ENCODE data around the gene IFFO2. TPM values are rescaled to one million over a fixed set of nuclear protein-coding genes. Genes with fewer than 3 reads are reported as not detected.

IFFO2 gene
- total and polyA plus RNA-seq, 2 of the 13 experiments (the other 11 are each of a cell fraction or from before 2014, with no cell fraction given), result 7.3 to 16.7 TPM

GRCh38 chr1:18963968-18964367 is 7.5 kb upstream of the IFFO2 start (continued):
- TF ChIP-seq MLXIP (CRISPR knock-in tag; IDR thresholded peaks at IDR 0.05; ENCODE audit: borderline replicate concordance), result no peak
- TF ChIP-seq ZNF629 (CRISPR knock-in tag; conservative IDR thresholded peaks at IDR 0.05), result no peak
- TF ChIP-seq ZNF775 (CRISPR knock-in tag; IDR thresholded peaks at IDR 0.05; ENCODE audit: borderline replicate concordance), result no peak

DNA sequence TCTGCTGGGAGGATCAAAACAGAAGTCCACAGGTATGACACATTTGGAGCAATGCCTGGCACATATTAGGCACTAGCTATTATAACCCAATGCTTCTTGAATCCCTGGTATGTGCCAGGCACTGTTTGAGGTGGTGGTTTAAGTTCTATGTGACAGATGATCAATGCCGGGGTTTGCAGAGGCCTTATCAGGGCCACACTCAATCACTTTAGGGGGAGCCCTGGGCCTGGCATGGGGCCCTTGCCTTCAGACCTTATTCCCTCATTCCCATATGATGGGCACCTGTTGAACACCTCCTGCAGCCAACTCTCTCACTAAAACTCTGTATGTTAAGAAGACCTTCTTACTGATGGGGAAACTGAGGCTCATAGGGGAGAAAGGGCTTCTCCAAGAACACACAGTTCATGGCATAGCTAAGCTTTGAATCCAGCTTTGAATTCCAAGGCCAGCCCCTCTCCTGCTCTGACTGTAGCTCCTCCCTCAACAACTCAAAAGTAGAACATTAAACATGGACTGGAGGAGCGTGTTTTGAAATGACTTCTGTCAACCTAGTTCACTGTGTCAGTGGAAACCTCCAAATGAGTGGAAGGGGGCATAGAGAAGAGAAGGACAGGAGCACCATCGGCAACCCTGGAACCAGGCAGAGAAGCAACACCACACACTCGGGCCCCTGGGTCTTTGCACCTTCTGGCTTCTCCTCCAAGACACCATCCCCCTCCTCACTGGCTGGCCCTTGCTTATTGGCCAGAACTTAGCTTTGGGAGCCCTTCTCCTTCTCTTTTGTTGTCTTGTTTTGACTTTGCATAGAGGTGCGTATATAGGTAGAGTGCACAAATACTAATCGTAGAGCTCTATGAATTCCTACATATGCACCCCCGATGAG is 6.6 kb upstream of the IFFO2 start:
- in situ Hi-C loops (cut with HindIII; ENCODE audit: extremely low pct_ligation_motif_present, low pct_unique_long_range_greater_than_20kb) (no loop called here), intact Hi-C loops (cut with micrococcal nuclease; ENCODE audit: unreplicated experiment) (no loop called here)
- 4% methylated on average over 6 of the region's 7 CpGs for WGBS (ENCODE audit: low lambda C conversion rate)
- H3K36me3 ChIP-seq (replicated peaks in 1 of 2; ENCODE audit: control insufficient read depth in 1 of 2, insufficient read depth in 2 of 2, low read length in 2 of 2), result no peaks in the 10 kb centered on the region
- peak overlapping the region; percentile 51 for H3K4me2 ChIP-seq (ENCODE audit: low read depth, low read length)
- no peaks in the 10 kb centered on the region for H3K79me2 ChIP-seq (ENCODE audit: insufficient read depth, low read length)
- ChIA-PET CTCF (ENCODE audit: low intra/inter-chr PET ratio, low total read pairs) (interaction anchor here (1.8 kb wide), 1 partner anchor 50 kb away, joined by 4 read pairs; no protein-coding TSS in a partner anchor), POLR2A (interaction anchor here (1.0 to 1.5 kb wide), 4 partner anchors 14 to 60 kb away, joined by 3 to 9 read pairs (median 3); partner anchors contain the start of gene ALDH4A1)
- peak; percentile 77 for FAIRE-seq
- H3K4me3 ChIP-seq (replicated peaks in 1 of 3; ENCODE audit: insufficient read depth in 1 of 3, low read depth in 2 of 3, low read length in 3 of 3), result peak overlapping the region in 1 of 3 experiments; percentile 14; a peak in 2 of 6 replicates
- H3K27me3 ChIP-seq (ENCODE audit: control insufficient read depth in 1 of 2, insufficient read depth in 2 of 2, low read length in 2 of 2), result peaks cover 2 to 22% of the 10 kb centered on the region in 2 experiments; a peak in 4 of 5 replicates
- H3K4me1 ChIP-seq (ENCODE audit: insufficient read depth, low read length), result peaks cover 50% of the 10 kb centered on the region
- H4K20me1 ChIP-seq (ENCODE audit: insufficient read depth, low read length), result no peaks in the 10 kb centered on the region
- H3K9ac ChIP-seq (ENCODE audit: insufficient read depth, low read depth, low read length), result no peak overlapping the region
- DNase-seq (ENCODE audit: low spot score), result no peak
- H3K27ac ChIP-seq (ENCODE audit: extremely low read length, insufficient read depth, low read length), result no peak overlapping the region
- no TSS peak for BruUV-seq (replicated peaks)
- no peak overlapping the region for H2AFZ ChIP-seq (ENCODE audit: low read length)
- peak; percentile 77 for ATAC-seq
- H3K9me3 ChIP-seq (ENCODE audit: low read length), result no peaks in the 10 kb centered on the region
- TF ChIP-seq SAP130 (CRISPR knock-in tag; IDR thresholded peaks at IDR 0.05; ENCODE audit: low read depth) (peak; percentile 60), SRY (CRISPR knock-in tag; IDR thresholded peaks at IDR 0.05) (no peak), PAX8 (CRISPR knock-in tag; IDR thresholded peaks at IDR 0.05; ENCODE audit: borderline replicate concordance) (no peak), IKZF5 (CRISPR knock-in tag; IDR thresholded peaks at IDR 0.05) (0 out of 2 replicates have a peak, but pooled peaks have one; percentile 32), ARID5B (CRISPR knock-in tag; IDR thresholded peaks at IDR 0.05) (peak; percentile 69), ETS1 (CRISPR knock-in tag; IDR thresholded peaks at IDR 0.05) (no peak), HDAC1 (CRISPR knock-in tag; IDR thresholded peaks at IDR 0.05) (0 out of 2 replicates have a peak, but pooled peaks have one; percentile 42), HNF4A (CRISPR knock-in tag; IDR thresholded peaks at IDR 0.05) (peak; percentile 23; the same call in 1 of the 2 replicates)
